MM.1S (cell line): ENCODE results near the gene HTRA1.

Experiments used
- EZH2 ChIP-seq: fragments of 300-600 bp; sonication (generic); optimal IDR thresholded peaks from 2 replicates; pipeline ENCODE3; 2017; ENCODE audit warnings: low read depth, mild to moderate bottlenecking, antibody characterized with exemption, low read length, mixed read lengths
- EZH2phosphoT487 ChIP-seq: fragments of 300-600 bp; sonication (generic); IDR thresholded peaks from 2 replicates; pipeline ENCODE4 v1.6.1; 2018; ENCODE audit warnings: antibody characterized with exemption, low read length
- TF ChIP-seq, protein P1 (sequence below): fragments of 300-600 bp; sonication (generic); IDR thresholded peaks from 2 replicates; pipeline ENCODE4 v1.5.1; 2016; ENCODE audit warnings: antibody characterized with exemption, low read length, mixed read lengths

DNA sequence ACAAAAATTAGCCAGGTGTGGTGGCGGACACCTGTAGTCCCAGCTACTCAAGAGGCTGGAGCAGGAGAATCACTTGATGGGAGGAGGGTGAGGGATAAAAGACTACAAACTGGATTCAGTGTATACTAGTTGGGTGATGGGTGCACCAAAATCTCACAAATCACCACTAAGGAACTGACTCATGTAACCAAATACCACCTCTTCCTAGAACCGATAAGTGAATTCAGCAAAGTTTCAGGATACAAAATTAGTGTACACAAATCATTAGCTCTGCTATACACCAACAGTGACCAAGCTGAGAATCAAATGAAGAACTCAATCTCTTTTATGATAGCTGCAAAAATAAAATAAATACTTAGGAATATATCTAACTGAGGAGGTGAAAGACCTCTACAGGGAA, 76.2 kb downstream of the HTRA1 start:
- TF ChIP-seq, protein P1, sequence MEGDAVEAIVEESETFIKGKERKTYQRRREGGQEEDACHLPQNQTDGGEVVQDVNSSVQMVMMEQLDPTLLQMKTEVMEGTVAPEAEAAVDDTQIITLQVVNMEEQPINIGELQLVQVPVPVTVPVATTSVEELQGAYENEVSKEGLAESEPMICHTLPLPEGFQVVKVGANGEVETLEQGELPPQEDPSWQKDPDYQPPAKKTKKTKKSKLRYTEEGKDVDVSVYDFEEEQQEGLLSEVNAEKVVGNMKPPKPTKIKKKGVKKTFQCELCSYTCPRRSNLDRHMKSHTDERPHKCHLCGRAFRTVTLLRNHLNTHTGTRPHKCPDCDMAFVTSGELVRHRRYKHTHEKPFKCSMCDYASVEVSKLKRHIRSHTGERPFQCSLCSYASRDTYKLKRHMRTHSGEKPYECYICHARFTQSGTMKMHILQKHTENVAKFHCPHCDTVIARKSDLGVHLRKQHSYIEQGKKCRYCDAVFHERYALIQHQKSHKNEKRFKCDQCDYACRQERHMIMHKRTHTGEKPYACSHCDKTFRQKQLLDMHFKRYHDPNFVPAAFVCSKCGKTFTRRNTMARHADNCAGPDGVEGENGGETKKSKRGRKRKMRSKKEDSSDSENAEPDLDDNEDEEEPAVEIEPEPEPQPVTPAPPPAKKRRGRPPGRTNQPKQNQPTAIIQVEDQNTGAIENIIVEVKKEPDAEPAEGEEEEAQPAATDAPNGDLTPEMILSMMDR: no peak
- TF ChIP-seq EZH2 (no peak), EZH2phosphoT487 (no peak)
